Esophagus muscularis mucosa (tissue), 4 donors: Measurements from ENCODE around the gene LSM14B. TPM values are rescaled to one million over a fixed set of nuclear protein-coding genes. Genes with fewer than 3 reads are reported as not detected.

Experiments
- DNase-seq: peaks from one replicate; pipeline ENCODE4 v3.0.0-alpha.2; 2017; ENCODE audit errors: extremely low spot score
- H3K27ac ChIP-seq, 4 donors: fragments of 200-600 bp; sonication (generic); replicated peaks in 1 of 4; 1 replicate in 3 of 4; 2 replicates in 1 of 4; pipeline ENCODE4 v1.5.1; 2016 to 2019; ENCODE audit warnings: mild to moderate bottlenecking in 1 of 4
- H3K27me3 ChIP-seq, 4 donors: fragments of 200-600 bp; sonication (generic); one replicate each; pipeline versions ENCODE4 v1.5.1 to v1.6.0; 2016 to 2019
- H3K36me3 ChIP-seq, 4 donors: fragments of 200-600 bp; sonication (generic); one replicate each; pipeline ENCODE4 v1.5.1; 2016 to 2019
- H3K4me1 ChIP-seq, 4 donors: fragments of 200-600 bp; sonication (generic); one replicate each; pipeline ENCODE4 v1.5.1; 2016 to 2019
- H3K4me3 ChIP-seq, 4 donors: fragments of 200-600 bp; sonication (generic); 1 replicate in 2 of 4; 2 replicates in 2 of 4; pipeline ENCODE4 v1.5.1; 2016 to 2019; ENCODE audit warnings: mild to moderate bottlenecking in 4 of 4, moderate library complexity in 1 of 4
- H3K9me3 ChIP-seq, 4 donors: fragments of 200-600 bp; sonication (generic); 1 replicate in 3 of 4; 2 replicates in 1 of 4; pipeline ENCODE4 v1.5.1; 2016 to 2019
- EP300 ChIP-seq: sonication (generic); formaldehyde crosslinking; IDR thresholded peaks from one replicate; pipeline ENCODE4 v1.6.1; 2017; ENCODE audit warnings: antibody characterized with exemption
- POLR2A ChIP-seq: fragments of 450-650 bp; IDR thresholded peaks from one replicate; pipeline ENCODE4 v1.6.1; 2017; ENCODE audit warnings: antibody characterized with exemption, moderate library complexity, mild to moderate bottlenecking, low read depth
- POLR2AphosphoS5 ChIP-seq, 2 donors: sonication (generic); formaldehyde crosslinking; IDR thresholded peaks; one replicate each; pipeline ENCODE4 v1.6.1; 2017; ENCODE audit warnings: antibody characterized with exemption in 2 of 2
- WGBS: methylation state at CpG from one replicate; pipeline ENCODE4 v1.1.5; 2018; 5-methylcytosine and 5-hydroxymethylcytosine counted together
- intact Hi-C: fragments of 100-400 bp; cut with DNase I; formaldehyde crosslinking; loops from one replicate; pipeline ENCODE4 v1.15.1; 2023
- total RNA-seq, 4 donors: library from RNA; depleted of rRNA; stranded (reverse); fragments of >200 nt; gene quantifications; one replicate each; pipeline versions ENCODE4 v1.1.0 to v1.2.1, GENCODE V29; 2016
- TF ChIP-seq, protein P1 (sequence below), 3 experiments: fragments of 200-600 bp in 2 of 3; fragments of 450-650 bp in 1 of 3; sonication (generic) in 2 of 3; IDR thresholded peaks; one replicate each; pipeline ENCODE4 v1.5.1; 2017 to 2019; ENCODE audit warnings: antibody characterized with exemption in 3 of 3, mild to moderate bottlenecking in 2 of 3, moderate library complexity in 1 of 3

Gene LSM14B
- total RNA-seq, 4 donors from 2014 or later: 24.9 to 38.8 (median 32.4) TPM

- Histone ChIP-seq H3K36me3 (peaks cover 39 to 70% (median 67%) of the 10 kb centered on the region in 4 donors), H3K27ac (peak overlapping the region in 3 of 4 donors; percentile 0 to 16 (median 1)), H3K27me3 (no peaks in the 10 kb centered on the region), H3K9me3 (no peaks in the 10 kb centered on the region), H3K4me3 (no peak overlapping the region), H3K4me1 (peaks cover 33 to 53% (median 36%) of the 10 kb centered on the region in 4 donors)
- 90% methylated on average over 10 of the region's 10 CpGs for WGBS
- no peak for TF ChIP-seq EP300
- intact Hi-C loops: loop anchor here (5.0 kb wide), 3 partner anchors 77 to 127 kb away; no protein-coding TSS in a partner anchor
- no peak for DNase-seq
Observed at GRCh38 chr20:62138912-62139311, 16.6 kb downstream of the LSM14B start.

- H3K27ac ChIP-seq: peak overlapping the region in 2 of 4 donors; percentile 0 to 12
- no peaks in the 10 kb centered on the region for H3K27me3 ChIP-seq
- peaks cover 26 to 49% (median 32%) of the 10 kb centered on the region in 4 donors for H3K4me1 ChIP-seq
- H3K9me3 ChIP-seq: no peaks in the 10 kb centered on the region
- DNase-seq: no peak
- no peak overlapping the region for H3K4me3 ChIP-seq
- H3K36me3 ChIP-seq: peaks cover 39 to 62% (median 60%) of the 10 kb centered on the region in 4 donors
- intact Hi-C loops: loop anchor here (5.0 kb wide), 3 partner anchors 77 to 127 kb away; no protein-coding TSS in a partner anchor
- TF ChIP-seq POLR2A (no peak), POLR2AphosphoS5 (IDR thresholded peaks at IDR 0.05) (no peak), EP300 (no peak)
- TF ChIP-seq, protein P1, sequence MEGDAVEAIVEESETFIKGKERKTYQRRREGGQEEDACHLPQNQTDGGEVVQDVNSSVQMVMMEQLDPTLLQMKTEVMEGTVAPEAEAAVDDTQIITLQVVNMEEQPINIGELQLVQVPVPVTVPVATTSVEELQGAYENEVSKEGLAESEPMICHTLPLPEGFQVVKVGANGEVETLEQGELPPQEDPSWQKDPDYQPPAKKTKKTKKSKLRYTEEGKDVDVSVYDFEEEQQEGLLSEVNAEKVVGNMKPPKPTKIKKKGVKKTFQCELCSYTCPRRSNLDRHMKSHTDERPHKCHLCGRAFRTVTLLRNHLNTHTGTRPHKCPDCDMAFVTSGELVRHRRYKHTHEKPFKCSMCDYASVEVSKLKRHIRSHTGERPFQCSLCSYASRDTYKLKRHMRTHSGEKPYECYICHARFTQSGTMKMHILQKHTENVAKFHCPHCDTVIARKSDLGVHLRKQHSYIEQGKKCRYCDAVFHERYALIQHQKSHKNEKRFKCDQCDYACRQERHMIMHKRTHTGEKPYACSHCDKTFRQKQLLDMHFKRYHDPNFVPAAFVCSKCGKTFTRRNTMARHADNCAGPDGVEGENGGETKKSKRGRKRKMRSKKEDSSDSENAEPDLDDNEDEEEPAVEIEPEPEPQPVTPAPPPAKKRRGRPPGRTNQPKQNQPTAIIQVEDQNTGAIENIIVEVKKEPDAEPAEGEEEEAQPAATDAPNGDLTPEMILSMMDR (IDR thresholded peaks at IDR 0.05): no peak
- 94% methylated on average over 11 of the region's 13 CpGs for WGBS
Observed at GRCh38 chr20:62139636-62140035, 17.4 kb downstream of the LSM14B start.

DNA sequence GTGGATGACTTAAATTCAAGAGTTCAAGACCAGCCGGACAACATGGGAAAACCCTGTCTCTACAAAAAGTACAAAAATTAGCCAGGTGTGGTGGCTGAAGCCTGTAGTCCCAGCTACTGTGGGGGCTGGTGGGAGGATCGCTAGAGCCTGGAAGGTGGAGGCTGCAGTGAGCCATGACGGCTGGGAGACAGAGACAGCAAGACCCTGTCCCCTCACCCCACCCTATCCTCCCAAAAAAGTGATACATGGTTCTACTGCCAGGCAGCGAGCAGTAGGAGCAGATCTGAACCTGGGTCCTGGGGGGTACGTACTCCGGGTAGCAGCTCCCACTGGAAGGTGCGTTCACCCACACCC lies 18.7 kb downstream of the LSM14B start:
- no peaks in the 10 kb centered on the region for H3K9me3 ChIP-seq
- DNase-seq: no peak
- H3K4me1 ChIP-seq: peaks cover 29 to 57% (median 38%) of the 10 kb centered on the region in 4 donors
- intact Hi-C loops: no loop called here
- H3K36me3 ChIP-seq: peaks cover 37 to 49% (median 46%) of the 10 kb centered on the region in 4 donors
- H3K27ac ChIP-seq: peak overlapping the region in 2 of 4 donors; percentile 93 to 97
- TF ChIP-seq, protein P1 (IDR thresholded peaks at IDR 0.05): no peak
- TF ChIP-seq EP300 (no peak), POLR2AphosphoS5 (IDR thresholded peaks at IDR 0.05) (no peak), POLR2A (no peak)
- no peaks in the 10 kb centered on the region for H3K27me3 ChIP-seq
- H3K4me3 ChIP-seq: peak overlapping the region in 3 of 4 donors; percentile 86 to 94 (median 93)
- WGBS: 83% methylated on average over 5 of the region's 7 CpGs

GRCh38 chr20:62141397-62142251 lies 19.3 kb downstream of the LSM14B start:
- Histone ChIP-seq H3K27me3 (no peaks in the 10 kb centered on the region), H3K36me3 (peaks cover 35 to 43% (median 40%) of the 10 kb centered on the region in 4 donors), H3K4me1 (peaks cover 33 to 56% (median 42%) of the 10 kb centered on the region in 4 donors), H3K27ac (peak overlapping the region; percentile 93 to 99 (median 96)), H3K4me3 (peak overlapping the region; percentile 86 to 98 (median 94)), H3K9me3 (no peaks in the 10 kb centered on the region)
- WGBS: 22% methylated on average over 10 of the region's 14 CpGs
- DNase-seq: no peak
- intact Hi-C loops: no loop called here
- no peak for TF ChIP-seq EP300
- TF ChIP-seq POLR2A: no peak
- TF ChIP-seq POLR2AphosphoS5 (IDR thresholded peaks at IDR 0.05): peak; percentile 4 to 9
- TF ChIP-seq, protein P1 (IDR thresholded peaks at IDR 0.05): peak in 2 of 3 experiments; percentile 16 to 22
